Measurements from ENCODE around the gene DNLZ. TPM values are rescaled to one million over a fixed set of nuclear protein-coding genes. Genes with fewer than 3 reads are reported as not detected.

Gene DNLZ
- total and polyA plus RNA-seq, 10 of the 15 experiments (the other 5 are each of a cell fraction or from before 2014, with no cell fraction given): 0.66 to 29.7 (median 14.7) TPM; not detected in 1

- RAD21 ChIA-PET (ENCODE audit: unreplicated experiment): interaction anchor here (1.3 kb wide), 1 partner anchor 40 kb away, joined by 3 read pairs; no protein-coding TSS in a partner anchor
- in situ Hi-C loops (cut with MboI): no loop called here
- no peaks in the 10 kb centered on the region for H3K79me2 ChIP-seq (ENCODE audit: control insufficient read depth, insufficient read depth, low read length)
- no peak overlapping the region for H3K4me3 ChIP-seq
- peaks cover 2% of the 10 kb centered on the region; the same call in 1 of the 3 replicates for H3K9me3 ChIP-seq (replicated peaks; ENCODE audit: control insufficient read depth, insufficient read depth, low read length)
- ATAC-seq (no peak), DNase-seq (ENCODE audit: low read depth, low spot score) (no peak), FAIRE-seq (no peak)
- POLR2A ChIA-PET: no interaction called here
- no peak for TF ChIP-seq SUPT20H (IDR thresholded peaks at IDR 0.05; ENCODE audit: borderline replicate concordance, control insufficient read depth, low read depth, low read length)
- TF ChIP-seq SIN3A (IDR thresholded peaks at IDR 0.05; ENCODE audit: low read depth, low read length): no peak
- TF ChIP-seq NR2F1 (conservative IDR thresholded peaks at IDR 0.05): no peak
- no peak for TF ChIP-seq POLR2AphosphoS5 (IDR thresholded peaks at IDR 0.05; ENCODE audit: low read length)
- H2AFZ ChIP-seq (ENCODE audit: control insufficient read depth, low read depth, low read length): no peak overlapping the region
- CTCF ChIA-PET: interaction anchor here (1.1 kb wide), 1 partner anchor 15 kb away, joined by 3 read pairs; no protein-coding TSS in a partner anchor
- no peaks in the 10 kb centered on the region for H3K4me1 ChIP-seq (ENCODE audit: control insufficient read depth, insufficient read depth, low read length)
- no peak overlapping the region for H3K27ac ChIP-seq (ENCODE audit: control insufficient read depth, insufficient read depth)
- H4K20me1 ChIP-seq (ENCODE audit: control insufficient read depth, insufficient read depth): no peaks in the 10 kb centered on the region
- H3K4me2 ChIP-seq (ENCODE audit: control insufficient read depth, insufficient read depth): no peak overlapping the region
- SMC1A ChIA-PET (ENCODE audit: uncharacterized antibody, unreplicated experiment): no interaction called here
- intact Hi-C loops (cut with micrococcal nuclease; ENCODE audit: unreplicated experiment): no loop called here
- no TSS peak for BruUV-seq (replicated peaks)
- no peak overlapping the region for H3K9ac ChIP-seq (ENCODE audit: control insufficient read depth, insufficient read depth, low read length)
- H3K27me3 ChIP-seq (replicated peaks in 1 of 2; ENCODE audit: control insufficient read depth in 2 of 2, insufficient read depth in 2 of 2, low read length in 1 of 2): peaks cover 8 to 11% of the 10 kb centered on the region in 2 experiments
- H3K36me3 ChIP-seq (ENCODE audit: control insufficient read depth in 2 of 2, insufficient read depth in 2 of 2, low read length in 1 of 2): no peaks in the 10 kb centered on the region
- 60% methylated on average over 23 of the region's 23 CpGs for WGBS (ENCODE audit: insufficient coverage, insufficient replicate concordance, low lambda C conversion rate, missing lambda C conversion rate)
Measured at GRCh38 chr9:136322756-136323330, 40.7 kb downstream of the DNLZ start.

- Histone ChIP-seq H3K27ac (ENCODE audit: control insufficient read depth, insufficient read depth) (no peak overlapping the region), H3K27me3 (replicated peaks in 1 of 2; ENCODE audit: control insufficient read depth in 2 of 2, insufficient read depth in 2 of 2, low read length in 1 of 2) (peaks cover 4 to 9% of the 10 kb centered on the region in 2 experiments), H3K36me3 (ENCODE audit: control insufficient read depth in 2 of 2, insufficient read depth in 2 of 2, low read length in 1 of 2) (no peaks in the 10 kb centered on the region), H4K20me1 (ENCODE audit: control insufficient read depth, insufficient read depth) (no peaks in the 10 kb centered on the region), H3K79me2 (ENCODE audit: control insufficient read depth, insufficient read depth, low read length) (no peaks in the 10 kb centered on the region), H2AFZ (ENCODE audit: control insufficient read depth, low read depth, low read length) (no peak overlapping the region), H3K9me3 (replicated peaks; ENCODE audit: control insufficient read depth, insufficient read depth, low read length) (peaks cover 2% of the 10 kb centered on the region; the same call in 1 of the 3 replicates), H3K9ac (ENCODE audit: control insufficient read depth, insufficient read depth, low read length) (no peak overlapping the region), H3K4me3 (no peak overlapping the region), H3K4me1 (ENCODE audit: control insufficient read depth, insufficient read depth, low read length) (no peaks in the 10 kb centered on the region), H3K4me2 (ENCODE audit: control insufficient read depth, insufficient read depth) (no peak overlapping the region)
- FAIRE-seq: no peak
- no TSS peak for BruUV-seq (replicated peaks)
- ChIA-PET POLR2A (interaction anchor here (0.7 kb wide), 1 partner anchor 445 kb away, joined by 5 read pairs; no protein-coding TSS in a partner anchor), CTCF (no interaction called here), SMC1A (ENCODE audit: uncharacterized antibody, unreplicated experiment) (no interaction called here), RAD21 (ENCODE audit: unreplicated experiment) (no interaction called here)
- in situ Hi-C loops (cut with MboI): no loop called here
- no peak for DNase-seq (ENCODE audit: low read depth, low spot score)
- 41% methylated on average over 19 of the region's 19 CpGs for WGBS (ENCODE audit: insufficient coverage, insufficient replicate concordance, low lambda C conversion rate, missing lambda C conversion rate)
- ATAC-seq: no peak
- intact Hi-C loops (cut with micrococcal nuclease; ENCODE audit: unreplicated experiment): no loop called here
- TF ChIP-seq ZBTB33 (IDR thresholded peaks at IDR 0.05) (no peak), ZBTB4 (CRISPR knock-in tag; IDR thresholded peaks at IDR 0.05) (no peak), CEBPZ (IDR thresholded peaks at IDR 0.05; ENCODE audit: low read depth, low read length) (no peak), POLR2AphosphoS5 (IDR thresholded peaks at IDR 0.05; ENCODE audit: low read length) (no peak)
Measured at GRCh38 chr9:136321561-136321960, 42.0 kb downstream of the DNLZ start.

Data from GM12878 (cell line).